Endometrium (tissue), 2 donors: ENCODE results near the gene DOCK3.
"Not testable (repeated sequence)": the region's sequence is repeated elsewhere in the genome, so short reads cannot be mapped to it uniquely, and the experiment has no call there.

Experiments
- FAIRE-seq: peaks from 2 replicates; lab custom pipeline; 2012; peaks lifted over from hg19 to GRCh38; lab: Jason Lieb, UNC
- donor health status: control.
- donor health status: control.

The DOCK3 gene

GRCh38 chr3:50982540-50983325 lies 308.0 kb downstream of the DOCK3 start:
- FAIRE-seq, result no peak

- FAIRE-seq, result no peak
These were observed 309.2 kb downstream of the DOCK3 start for GRCh38 chr3:50983887-50984286.

GRCh38 chr3:50985893-50986292 lies 311.2 kb downstream of the DOCK3 start:
- FAIRE-seq, result no peak

- no peak for FAIRE-seq
These were observed 312.0 kb downstream of the DOCK3 start for GRCh38 chr3:50986726-50987125.

GRCh38 chr3:50994537-50994936 lies 319.8 kb downstream of the DOCK3 start:
- no peak for FAIRE-seq

GRCh38 chr3:50995085-50995824 lies 320.5 kb downstream of the DOCK3 start:
- no peak for FAIRE-seq

GRCh38 chr3:51002495-51002894 lies 327.8 kb downstream of the DOCK3 start:
- FAIRE-seq, result no peak

GRCh38 chr3:51004235-51004634 lies 329.5 kb downstream of the DOCK3 start:
- no peak for FAIRE-seq

GRCh38 chr3:51024121-51024520 lies 349.4 kb downstream of the DOCK3 start:
- no peak for FAIRE-seq

- no peak for FAIRE-seq
These were observed 350.3 kb downstream of the DOCK3 start for GRCh38 chr3:51024765-51025632.

GRCh38 chr3:51031666-51032065 lies 356.9 kb downstream of the DOCK3 start:
- no peak for FAIRE-seq

- no peak for FAIRE-seq
These were observed 360.9 kb downstream of the DOCK3 start for GRCh38 chr3:51035630-51036029.

- no peak for FAIRE-seq
These were observed 370.3 kb downstream of the DOCK3 start for GRCh38 chr3:51044982-51045381.

- no peak for FAIRE-seq
These were observed 377.8 kb downstream of the DOCK3 start for GRCh38 chr3:51052562-51052961.

GRCh38 chr3:51057121-51057520 lies 382.4 kb downstream of the DOCK3 start:
- no peak for FAIRE-seq

GRCh38 chr3:51063053-51063452 lies 388.3 kb downstream of the DOCK3 start:
- FAIRE-seq, result no peak

GRCh38 chr3:51075221-51075775 lies 400.6 kb downstream of the DOCK3 start:
- no peak for FAIRE-seq

- FAIRE-seq, result no peak
These were observed 407.6 kb downstream of the DOCK3 start for GRCh38 chr3:51082363-51082762.

- no peak for FAIRE-seq
These were observed 408.8 kb downstream of the DOCK3 start for GRCh38 chr3:51083490-51083889.

GRCh38 chr3:51092141-51092540 lies 417.4 kb downstream of the DOCK3 start:
- not testable (repeated sequence) for FAIRE-seq

- FAIRE-seq, result not testable (repeated sequence)
These were observed 420.1 kb downstream of the DOCK3 start for GRCh38 chr3:51094838-51095237.
